PC-3 (cell line): Measurements from ENCODE around the gene MMP15.
"Not testable (repeated sequence)": the region's sequence is repeated elsewhere in the genome, so short reads cannot be mapped to it uniquely, and the experiment has no call there.

Source experiments
- CTCF ChIP-seq: fragments of 300-600 bp; sonication (generic); conservative IDR thresholded peaks from 2 replicates; pipeline ENCODE4 v1.5.1; 2017; ENCODE audit warnings: antibody characterized with exemption, low read depth, mild to moderate bottlenecking, low read length
- EZH2phosphoT487 ChIP-seq: fragments of 300-600 bp; sonication (generic); IDR thresholded peaks from 2 replicates; pipeline ENCODE4 v1.6.1; 2018; ENCODE audit warnings: mild to moderate bottlenecking, antibody characterized with exemption, low read length, borderline replicate concordance

GRCh38 chr16:58080657-58081056, 55.1 kb downstream of the MMP15 start:
- not testable (repeated sequence) for TF ChIP-seq CTCF, EZH2phosphoT487
